Measurements from ENCODE around the gene RIMS4.

Gene RIMS4

DNA sequence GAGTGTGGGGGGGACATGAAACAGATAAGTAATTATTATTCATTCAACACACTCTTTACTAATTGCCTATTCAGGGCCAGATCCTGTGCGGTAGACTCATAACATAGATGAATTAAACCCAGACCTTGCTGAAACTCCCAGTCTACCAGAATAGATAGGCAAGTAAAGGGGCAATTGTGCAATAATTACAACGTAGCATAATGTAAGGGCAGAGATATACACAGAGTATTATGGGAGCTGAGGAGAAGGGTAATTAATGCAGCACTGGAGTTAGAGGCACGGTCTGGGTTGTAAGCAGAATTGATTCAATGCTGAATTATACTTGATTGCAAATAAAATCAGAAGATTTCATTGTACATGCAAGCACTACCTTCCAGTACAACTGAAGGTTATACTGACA lies 29.2 kb downstream of the RIMS4 start:
- TF ChIP-seq, protein P1, sequence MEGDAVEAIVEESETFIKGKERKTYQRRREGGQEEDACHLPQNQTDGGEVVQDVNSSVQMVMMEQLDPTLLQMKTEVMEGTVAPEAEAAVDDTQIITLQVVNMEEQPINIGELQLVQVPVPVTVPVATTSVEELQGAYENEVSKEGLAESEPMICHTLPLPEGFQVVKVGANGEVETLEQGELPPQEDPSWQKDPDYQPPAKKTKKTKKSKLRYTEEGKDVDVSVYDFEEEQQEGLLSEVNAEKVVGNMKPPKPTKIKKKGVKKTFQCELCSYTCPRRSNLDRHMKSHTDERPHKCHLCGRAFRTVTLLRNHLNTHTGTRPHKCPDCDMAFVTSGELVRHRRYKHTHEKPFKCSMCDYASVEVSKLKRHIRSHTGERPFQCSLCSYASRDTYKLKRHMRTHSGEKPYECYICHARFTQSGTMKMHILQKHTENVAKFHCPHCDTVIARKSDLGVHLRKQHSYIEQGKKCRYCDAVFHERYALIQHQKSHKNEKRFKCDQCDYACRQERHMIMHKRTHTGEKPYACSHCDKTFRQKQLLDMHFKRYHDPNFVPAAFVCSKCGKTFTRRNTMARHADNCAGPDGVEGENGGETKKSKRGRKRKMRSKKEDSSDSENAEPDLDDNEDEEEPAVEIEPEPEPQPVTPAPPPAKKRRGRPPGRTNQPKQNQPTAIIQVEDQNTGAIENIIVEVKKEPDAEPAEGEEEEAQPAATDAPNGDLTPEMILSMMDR (IDR thresholded peaks at IDR 0.05; ENCODE audit: control insufficient read depth, extremely low read depth, insufficient read depth) = no peak
- no peak overlapping the region for H3K4me3 ChIP-seq (ENCODE audit: low read depth, low read length)
- DNase-seq (ENCODE audit: low read depth) = no peak

DNA sequence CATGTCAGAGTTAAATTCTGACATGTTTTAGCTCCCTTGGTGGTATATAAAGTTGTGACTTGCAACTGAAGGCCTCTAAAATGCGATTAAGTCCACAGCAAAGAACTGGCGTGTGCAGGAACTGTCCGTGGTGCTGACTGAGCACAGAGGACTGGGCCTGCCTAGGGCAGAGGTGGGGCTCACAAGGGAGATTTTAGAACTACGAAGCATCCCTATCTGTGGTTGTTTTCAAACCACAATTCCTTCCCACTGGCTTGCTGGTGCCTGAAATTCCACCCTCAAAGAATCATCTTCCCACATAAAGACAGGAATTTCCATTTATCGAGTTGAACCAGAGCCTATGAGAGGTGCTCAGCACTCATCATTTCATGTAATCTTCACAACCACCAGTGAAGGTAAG lies 30.1 kb downstream of the RIMS4 start:
- H3K4me3 ChIP-seq (ENCODE audit: low read depth, low read length) = no peak overlapping the region
- TF ChIP-seq, protein P1 (IDR thresholded peaks at IDR 0.05; ENCODE audit: control insufficient read depth, extremely low read depth, insufficient read depth) = no peak
- DNase-seq (ENCODE audit: low read depth) = peak; percentile 26

GRCh38 chr20:44776980-44777379 lies 33.4 kb downstream of the RIMS4 start:
- TF ChIP-seq, protein P1 (IDR thresholded peaks at IDR 0.05; ENCODE audit: control insufficient read depth, extremely low read depth, insufficient read depth) = no peak
- H3K4me3 ChIP-seq (ENCODE audit: low read depth, low read length) = no peak overlapping the region
- no peak for DNase-seq (ENCODE audit: low read depth)

DNA sequence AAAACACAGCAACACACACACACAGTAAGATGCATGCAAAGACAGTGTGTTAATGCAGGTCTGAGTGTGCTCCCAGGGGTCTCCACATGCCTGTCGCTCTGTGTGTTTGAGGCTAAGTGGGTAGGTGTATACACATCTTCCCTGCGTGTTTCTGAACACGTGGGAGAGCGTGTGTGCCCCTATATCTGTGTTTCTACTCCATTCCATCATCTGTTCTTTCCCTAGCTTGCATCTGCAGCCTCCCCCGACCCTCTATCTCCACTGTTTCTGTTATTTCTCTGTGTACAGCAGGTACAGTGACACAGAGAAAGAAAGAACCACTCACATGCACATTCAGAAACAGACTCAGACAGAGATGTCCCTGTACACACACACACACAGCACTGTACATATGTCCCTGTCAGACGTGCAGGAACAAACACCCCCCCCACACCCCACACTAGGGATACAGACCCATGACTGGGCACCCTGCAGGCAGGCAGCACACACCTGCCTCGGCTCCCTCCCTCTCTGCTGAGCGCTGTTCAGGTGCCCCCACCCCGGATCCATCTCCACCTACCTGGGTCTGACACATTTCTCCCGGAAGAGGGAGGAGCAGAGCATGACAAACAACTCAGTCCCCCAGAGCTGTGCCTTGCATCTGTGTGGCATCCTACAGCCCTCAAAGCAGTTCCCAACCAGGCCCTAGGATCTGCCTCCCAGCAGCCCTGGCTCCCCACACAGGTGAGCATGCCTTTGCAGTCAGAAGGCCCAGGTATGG lies 37.1 kb downstream of the RIMS4 start:
- TF ChIP-seq, protein P1 (IDR thresholded peaks at IDR 0.05; ENCODE audit: control insufficient read depth, extremely low read depth, insufficient read depth) = no peak
- no peak for DNase-seq (ENCODE audit: low read depth)
- H3K4me3 ChIP-seq (ENCODE audit: low read depth, low read length) = no peak overlapping the region

- TF ChIP-seq, protein P1 (IDR thresholded peaks at IDR 0.05; ENCODE audit: control insufficient read depth, extremely low read depth, insufficient read depth) = no peak
- H3K4me3 ChIP-seq (ENCODE audit: low read depth, low read length) = no peak overlapping the region
- no peak for DNase-seq (ENCODE audit: low read depth)
These were observed 37.7 kb downstream of the RIMS4 start for GRCh38 chr20:44772636-44773035.

GRCh38 chr20:44771172-44771535 lies 39.2 kb downstream of the RIMS4 start:
- no peak for DNase-seq (ENCODE audit: low read depth)
- no peak overlapping the region for H3K4me3 ChIP-seq (ENCODE audit: low read depth, low read length)
- TF ChIP-seq, protein P1 (IDR thresholded peaks at IDR 0.05; ENCODE audit: control insufficient read depth, extremely low read depth, insufficient read depth) = no peak
